ENCODE measurements around the gene OPCML.

Gene OPCML

GRCh38 chr11:132714859-132715440 lies 817.4 kb downstream of the OPCML start:
- no peaks in the 10 kb centered on the region for H3K9me2 ChIP-seq (replicated peaks; ENCODE audit: low read depth, low read length)
- no peaks in the 10 kb centered on the region for H4K20me1 ChIP-seq (ENCODE audit: insufficient read depth, low read length, poor library complexity, severe bottlenecking)
- H2AFZ ChIP-seq (ENCODE audit: low read length), result no peak overlapping the region
- no peaks in the 10 kb centered on the region for H3K27me3 ChIP-seq (ENCODE audit: insufficient read depth, low read length, poor library complexity, severe bottlenecking)
- H3K9me3 ChIP-seq (ENCODE audit: insufficient read depth, low read depth, low read length), result no peaks in the 10 kb centered on the region
- no peaks in the 10 kb centered on the region for H3K36me3 ChIP-seq (ENCODE audit: insufficient read depth, low read length)
- no peak overlapping the region for H3K4me2 ChIP-seq (ENCODE audit: low read depth, low read length, poor library complexity, severe bottlenecking)
- no peak overlapping the region for H3K9ac ChIP-seq (ENCODE audit: low read depth, low read length, poor library complexity, severe bottlenecking)
- no peaks in the 10 kb centered on the region for H3K79me2 ChIP-seq (ENCODE audit: insufficient read depth, low read length)
- TF ChIP-seq EZH2phosphoT487 (IDR thresholded peaks at IDR 0.05; ENCODE audit: borderline replicate concordance), result no peak
- TF ChIP-seq CTCF (conservative IDR thresholded peaks at IDR 0.05; ENCODE audit: low read length), result no peak
- H3F3A ChIP-seq (ENCODE audit: low read depth), result no peaks in the 10 kb centered on the region
- H3K4me1 ChIP-seq (ENCODE audit: insufficient read depth, low read length, poor library complexity, severe bottlenecking), result no peaks in the 10 kb centered on the region
- no peak overlapping the region for H3K4me3 ChIP-seq (ENCODE audit: low read length, poor library complexity, severe bottlenecking)

- Histone ChIP-seq H3K4me1 (ENCODE audit: insufficient read depth, low read length, poor library complexity, severe bottlenecking) (no peaks in the 10 kb centered on the region), H3F3A (ENCODE audit: low read depth) (no peaks in the 10 kb centered on the region), H3K9me2 (replicated peaks; ENCODE audit: low read depth, low read length) (no peaks in the 10 kb centered on the region), H3K4me2 (ENCODE audit: low read depth, low read length, poor library complexity, severe bottlenecking) (no peak overlapping the region), H3K4me3 (ENCODE audit: low read length, poor library complexity, severe bottlenecking) (no peak overlapping the region), H3K9me3 (ENCODE audit: insufficient read depth, low read depth, low read length) (no peaks in the 10 kb centered on the region), H2AFZ (ENCODE audit: low read length) (no peak overlapping the region), H4K20me1 (ENCODE audit: insufficient read depth, low read length, poor library complexity, severe bottlenecking) (no peaks in the 10 kb centered on the region), H3K9ac (ENCODE audit: low read depth, low read length, poor library complexity, severe bottlenecking) (no peak overlapping the region), H3K36me3 (ENCODE audit: insufficient read depth, low read length) (no peaks in the 10 kb centered on the region), H3K79me2 (ENCODE audit: insufficient read depth, low read length) (no peaks in the 10 kb centered on the region), H3K27me3 (ENCODE audit: insufficient read depth, low read length, poor library complexity, severe bottlenecking) (no peaks in the 10 kb centered on the region)
- TF ChIP-seq EZH2phosphoT487 (IDR thresholded peaks at IDR 0.05; ENCODE audit: borderline replicate concordance) (no peak), CTCF (conservative IDR thresholded peaks at IDR 0.05; ENCODE audit: low read length) (no peak)
Observed at GRCh38 chr11:132712466-132712865, 819.8 kb downstream of the OPCML start.

GRCh38 chr11:132704781-132705375 lies 827.4 kb downstream of the OPCML start:
- Histone ChIP-seq H3K4me1 (ENCODE audit: insufficient read depth, low read length, poor library complexity, severe bottlenecking) (no peaks in the 10 kb centered on the region), H3K9me3 (ENCODE audit: insufficient read depth, low read depth, low read length) (peaks cover 4% of the 10 kb centered on the region; the same call in 1 of the 2 replicates), H3K79me2 (ENCODE audit: insufficient read depth, low read length) (no peaks in the 10 kb centered on the region), H4K20me1 (ENCODE audit: insufficient read depth, low read length, poor library complexity, severe bottlenecking) (no peaks in the 10 kb centered on the region), H3K9ac (ENCODE audit: low read depth, low read length, poor library complexity, severe bottlenecking) (no peak overlapping the region), H2AFZ (ENCODE audit: low read length) (no peak overlapping the region), H3K36me3 (ENCODE audit: insufficient read depth, low read length) (no peaks in the 10 kb centered on the region), H3K27me3 (ENCODE audit: insufficient read depth, low read length, poor library complexity, severe bottlenecking) (no peaks in the 10 kb centered on the region), H3K9me2 (replicated peaks; ENCODE audit: low read depth, low read length) (no peaks in the 10 kb centered on the region), H3K4me3 (ENCODE audit: low read length, poor library complexity, severe bottlenecking) (no peak overlapping the region), H3K4me2 (ENCODE audit: low read depth, low read length, poor library complexity, severe bottlenecking) (no peak overlapping the region), H3F3A (ENCODE audit: low read depth) (no peaks in the 10 kb centered on the region)
- no peak for TF ChIP-seq EZH2phosphoT487 (IDR thresholded peaks at IDR 0.05; ENCODE audit: borderline replicate concordance)
- no peak for TF ChIP-seq CTCF (conservative IDR thresholded peaks at IDR 0.05; ENCODE audit: low read length)
